ENCODE results near the gene SHMT2. TPM values are rescaled to one million over a fixed set of nuclear protein-coding genes. Genes with fewer than 3 reads are reported as not detected.

The SHMT2 gene
- total RNA-seq, 1 donor from 2014 or later: 91.3 TPM

- peaks cover 20 to 40% (median 30%) of the 10 kb centered on the region in 3 donors for H3K27me3 ChIP-seq (ENCODE audit: control insufficient read depth in 3 of 3, insufficient read depth in 3 of 3, low read length in 3 of 3)
- peaks cover 65 to 95% (median 83%) of the 10 kb centered on the region in 3 donors for H3K4me1 ChIP-seq (ENCODE audit: control insufficient read depth in 3 of 3, insufficient read depth in 3 of 3, low read length in 3 of 3)
- peak overlapping the region in 1 of 3 donors; percentile 16 for H3K9ac ChIP-seq (ENCODE audit: low read depth in 1 of 3, low read length in 3 of 3)
- H3K27ac ChIP-seq (ENCODE audit: low read depth, low read length): peak overlapping the region; percentile 44
- peak overlapping the region; percentile 37 to 45 (median 43) for H3K4me3 ChIP-seq (ENCODE audit: low read length in 3 of 3)
- peaks cover 19 to 22% (median 19%) of the 10 kb centered on the region in 3 donors for H3K36me3 ChIP-seq (ENCODE audit: control insufficient read depth in 3 of 3, insufficient read depth in 3 of 3, low read length in 3 of 3)
- H3K9me3 ChIP-seq (ENCODE audit: control insufficient read depth in 3 of 3, low read length in 3 of 3): no peaks in the 10 kb centered on the region
Measured at GRCh38 chr12:57242329-57242690, 12.8 kb downstream of the SHMT2 start.

GRCh38 chr12:57242691-57243454 is 13.4 kb downstream of the SHMT2 start:
- peak overlapping the region; percentile 37 to 45 (median 43) for H3K4me3 ChIP-seq (ENCODE audit: low read length in 3 of 3)
- no peak overlapping the region for H3K27ac ChIP-seq (ENCODE audit: low read depth, low read length)
- peaks cover 22 to 26% (median 23%) of the 10 kb centered on the region in 3 donors for H3K36me3 ChIP-seq (ENCODE audit: control insufficient read depth in 3 of 3, insufficient read depth in 3 of 3, low read length in 3 of 3)
- peaks cover 15 to 35% (median 28%) of the 10 kb centered on the region in 3 donors for H3K27me3 ChIP-seq (ENCODE audit: control insufficient read depth in 3 of 3, insufficient read depth in 3 of 3, low read length in 3 of 3)
- H3K9ac ChIP-seq (ENCODE audit: low read depth in 1 of 3, low read length in 3 of 3): peak overlapping the region in 1 of 3 donors; percentile 16
- peaks cover 69 to 94% (median 81%) of the 10 kb centered on the region in 3 donors for H3K4me1 ChIP-seq (ENCODE audit: control insufficient read depth in 3 of 3, insufficient read depth in 3 of 3, low read length in 3 of 3)
- H3K9me3 ChIP-seq (ENCODE audit: control insufficient read depth in 3 of 3, low read length in 3 of 3): no peaks in the 10 kb centered on the region

- Histone ChIP-seq H3K27ac (ENCODE audit: low read depth, low read length) (no peak overlapping the region), H3K4me3 (ENCODE audit: low read length in 3 of 3) (peak overlapping the region; percentile 11 to 43 (median 29)), H3K4me1 (ENCODE audit: control insufficient read depth in 3 of 3, insufficient read depth in 3 of 3, low read length in 3 of 3) (peaks cover 72 to 95% (median 80%) of the 10 kb centered on the region in 3 donors), H3K9me3 (ENCODE audit: control insufficient read depth in 3 of 3, low read length in 3 of 3) (no peaks in the 10 kb centered on the region), H3K9ac (ENCODE audit: low read depth in 1 of 3, low read length in 3 of 3) (peak overlapping the region in 2 of 3 donors; percentile 38 to 54), H3K27me3 (ENCODE audit: control insufficient read depth in 3 of 3, insufficient read depth in 3 of 3, low read length in 3 of 3) (peaks cover 7 to 28% (median 26%) of the 10 kb centered on the region in 3 donors), H3K36me3 (ENCODE audit: control insufficient read depth in 3 of 3, insufficient read depth in 3 of 3, low read length in 3 of 3) (peaks cover 25 to 32% (median 29%) of the 10 kb centered on the region in 3 donors)
Measured at GRCh38 chr12:57243521-57244311, 14.2 kb downstream of the SHMT2 start.

GRCh38 chr12:57244312-57244696 is 14.8 kb downstream of the SHMT2 start:
- H3K27me3 ChIP-seq (ENCODE audit: control insufficient read depth in 3 of 3, insufficient read depth in 3 of 3, low read length in 3 of 3): peaks cover 6 to 26% (median 25%) of the 10 kb centered on the region in 3 donors
- peaks cover 74 to 92% (median 81%) of the 10 kb centered on the region in 3 donors for H3K4me1 ChIP-seq (ENCODE audit: control insufficient read depth in 3 of 3, insufficient read depth in 3 of 3, low read length in 3 of 3)
- no peak overlapping the region for H3K27ac ChIP-seq (ENCODE audit: low read depth, low read length)
- peaks cover 25 to 35% (median 30%) of the 10 kb centered on the region in 3 donors for H3K36me3 ChIP-seq (ENCODE audit: control insufficient read depth in 3 of 3, insufficient read depth in 3 of 3, low read length in 3 of 3)
- H3K4me3 ChIP-seq (ENCODE audit: low read length in 3 of 3): peak overlapping the region; percentile 11 to 43 (median 17)
- H3K9ac ChIP-seq (ENCODE audit: low read depth in 1 of 3, low read length in 3 of 3): peak overlapping the region in 2 of 3 donors; percentile 38 to 54
- H3K9me3 ChIP-seq (ENCODE audit: control insufficient read depth in 3 of 3, low read length in 3 of 3): no peaks in the 10 kb centered on the region

DNA sequence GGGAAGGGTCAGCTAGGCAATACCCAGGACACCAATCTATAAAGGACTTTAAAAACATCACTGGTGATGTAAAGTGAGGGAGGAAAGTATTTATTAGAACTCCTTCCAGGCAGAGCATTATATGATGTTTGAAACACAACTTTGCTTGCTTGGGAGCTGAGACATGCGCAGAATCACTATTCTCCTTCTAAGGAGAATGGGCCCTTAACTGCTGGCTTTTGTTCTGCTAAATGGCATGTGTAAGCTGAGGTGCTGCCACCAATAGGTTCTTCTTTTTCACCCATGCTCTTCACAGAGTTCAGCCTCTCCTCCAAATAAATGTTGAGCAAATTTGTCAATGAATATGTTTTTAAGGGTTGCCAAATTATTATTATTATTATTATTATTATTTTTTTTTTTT is 17.5 kb downstream of the SHMT2 start:
- Histone ChIP-seq H3K9ac (ENCODE audit: low read depth in 1 of 3, low read length in 3 of 3) (peak overlapping the region in 1 of 3 donors; percentile 57), H3K36me3 (ENCODE audit: control insufficient read depth in 3 of 3, insufficient read depth in 3 of 3, low read length in 3 of 3) (peaks cover 29 to 42% (median 35%) of the 10 kb centered on the region in 3 donors), H3K4me3 (ENCODE audit: low read length in 3 of 3) (peak overlapping the region in 2 of 3 donors; percentile 11 to 26), H3K9me3 (ENCODE audit: control insufficient read depth in 3 of 3, low read length in 3 of 3) (no peaks in the 10 kb centered on the region), H3K27me3 (ENCODE audit: control insufficient read depth in 3 of 3, insufficient read depth in 3 of 3, low read length in 3 of 3) (peaks cover 0 to 13% (median 10%) of the 10 kb centered on the region in 3 donors), H3K27ac (ENCODE audit: low read depth, low read length) (no peak overlapping the region), H3K4me1 (ENCODE audit: control insufficient read depth in 3 of 3, insufficient read depth in 3 of 3, low read length in 3 of 3) (peaks cover 49 to 75% (median 57%) of the 10 kb centered on the region in 3 donors)

GRCh38 chr12:57248934-57249742 is 19.6 kb downstream of the SHMT2 start:
- H3K36me3 ChIP-seq (ENCODE audit: control insufficient read depth in 3 of 3, insufficient read depth in 3 of 3, low read length in 3 of 3): peaks cover 25 to 37% (median 35%) of the 10 kb centered on the region in 3 donors
- peak overlapping the region; percentile 79 to 92 (median 83) for H3K4me3 ChIP-seq (ENCODE audit: low read length in 3 of 3)
- peak overlapping the region; percentile 86 to 90 (median 86) for H3K9ac ChIP-seq (ENCODE audit: low read depth in 1 of 3, low read length in 3 of 3)
- H3K9me3 ChIP-seq (ENCODE audit: control insufficient read depth in 3 of 3, low read length in 3 of 3): no peaks in the 10 kb centered on the region
- no peaks in the 10 kb centered on the region for H3K27me3 ChIP-seq (ENCODE audit: control insufficient read depth in 3 of 3, insufficient read depth in 3 of 3, low read length in 3 of 3)
- peaks cover 34 to 60% (median 42%) of the 10 kb centered on the region in 3 donors for H3K4me1 ChIP-seq (ENCODE audit: control insufficient read depth in 3 of 3, insufficient read depth in 3 of 3, low read length in 3 of 3)
- H3K27ac ChIP-seq (ENCODE audit: low read depth, low read length): peak overlapping the region; percentile 94

DNA sequence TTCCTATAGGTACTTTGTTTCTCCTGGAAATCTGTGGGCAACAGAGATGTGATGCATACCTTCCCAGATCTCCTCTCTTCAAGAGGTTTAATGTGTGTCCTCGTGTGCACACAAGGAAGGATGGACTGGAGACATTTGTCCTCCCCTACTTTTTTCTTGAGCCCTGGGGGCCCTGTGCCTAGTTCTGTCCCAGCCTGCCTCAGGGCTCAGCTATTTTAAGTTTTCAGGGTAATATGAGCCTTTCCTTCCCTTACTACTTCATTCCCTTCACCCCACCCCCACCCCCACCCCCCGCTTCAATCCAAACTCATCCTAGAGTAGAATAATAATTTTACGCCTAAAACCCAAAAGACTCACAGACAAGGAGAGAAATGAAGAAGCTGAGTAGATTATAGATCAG is 21.0 kb downstream of the SHMT2 start:
- Histone ChIP-seq H3K4me1 (ENCODE audit: control insufficient read depth in 3 of 3, insufficient read depth in 3 of 3, low read length in 3 of 3) (peaks cover 24 to 46% (median 31%) of the 10 kb centered on the region in 3 donors), H3K27me3 (ENCODE audit: control insufficient read depth in 3 of 3, insufficient read depth in 3 of 3, low read length in 3 of 3) (no peaks in the 10 kb centered on the region), H3K4me3 (ENCODE audit: low read length in 3 of 3) (peak overlapping the region; percentile 79 to 92 (median 83)), H3K36me3 (ENCODE audit: control insufficient read depth in 3 of 3, insufficient read depth in 3 of 3, low read length in 3 of 3) (peaks cover 24 to 38% (median 24%) of the 10 kb centered on the region in 3 donors), H3K9ac (ENCODE audit: low read depth in 1 of 3, low read length in 3 of 3) (peak overlapping the region; percentile 90 to 96 (median 92)), H3K27ac (ENCODE audit: low read depth, low read length) (peak overlapping the region; percentile 94), H3K9me3 (ENCODE audit: control insufficient read depth in 3 of 3, low read length in 3 of 3) (no peaks in the 10 kb centered on the region)

- Histone ChIP-seq H3K27ac (ENCODE audit: low read depth, low read length) (peak within 1 kb of the TSS; percentile 94), H3K4me3 (ENCODE audit: low read length in 3 of 3) (peak within 1 kb of the TSS; percentile 79 to 92 (median 83)), H3K4me1 (ENCODE audit: control insufficient read depth in 3 of 3, insufficient read depth in 3 of 3, low read length in 3 of 3) (peaks cover 24 to 42% (median 29%) of the 10 kb centered on the region in 3 donors), H3K36me3 (ENCODE audit: control insufficient read depth in 3 of 3, insufficient read depth in 3 of 3, low read length in 3 of 3) (peaks cover 27 to 40% (median 27%) of the 10 kb centered on the region in 3 donors), H3K27me3 (ENCODE audit: control insufficient read depth in 3 of 3, insufficient read depth in 3 of 3, low read length in 3 of 3) (no peaks in the 10 kb centered on the region), H3K9ac (ENCODE audit: low read depth in 1 of 3, low read length in 3 of 3) (peak within 1 kb of the TSS; percentile 90 to 96 (median 92)), H3K9me3 (ENCODE audit: control insufficient read depth in 3 of 3, low read length in 3 of 3) (no peaks in the 10 kb centered on the region)
Measured at GRCh38 chr12:57250956-57251355, 21.4 kb downstream of the SHMT2 start, which contains the start of gene STAC3. Gene STAC3, minus strand, starts transcription at chr12:57251187. Its CDS starts 1,551 bp downstream, at chr12:57249636.
